GM19043 (cell line): ENCODE data around the gene BAZ2B.
"Not testable (repeated sequence)": the region's sequence is repeated elsewhere in the genome, so short reads cannot be mapped to it uniquely, and the experiment has no call there.

ENCODE experiments used
- ATAC-seq: cut with Tn5 transposase; IDR thresholded peaks from one replicate; pipeline ENCODE4 v1.9.1; 2021; ENCODE audit warnings: low read depth; ENCODE audit not compliant: unreplicated experiment

Gene BAZ2B

DNA sequence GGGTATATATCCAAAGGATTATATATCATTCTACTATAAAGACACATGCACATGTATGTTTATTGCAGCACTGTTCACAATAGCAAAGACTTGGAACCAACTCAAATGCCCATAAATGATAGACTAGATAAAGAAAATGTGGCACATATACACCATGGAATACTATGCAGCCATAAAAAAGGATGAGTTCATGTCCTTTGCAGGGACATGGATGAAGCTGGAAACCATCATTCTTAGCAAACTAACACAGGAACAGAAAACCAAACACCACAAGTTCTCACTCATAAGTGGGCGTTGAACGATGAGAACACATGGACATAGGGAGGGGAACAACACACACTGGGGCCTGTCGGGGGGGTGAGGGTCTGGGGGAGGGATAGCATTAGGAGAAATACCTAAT lies 254.7 kb downstream of the BAZ2B start:
- ATAC-seq: not testable (repeated sequence)

DNA sequence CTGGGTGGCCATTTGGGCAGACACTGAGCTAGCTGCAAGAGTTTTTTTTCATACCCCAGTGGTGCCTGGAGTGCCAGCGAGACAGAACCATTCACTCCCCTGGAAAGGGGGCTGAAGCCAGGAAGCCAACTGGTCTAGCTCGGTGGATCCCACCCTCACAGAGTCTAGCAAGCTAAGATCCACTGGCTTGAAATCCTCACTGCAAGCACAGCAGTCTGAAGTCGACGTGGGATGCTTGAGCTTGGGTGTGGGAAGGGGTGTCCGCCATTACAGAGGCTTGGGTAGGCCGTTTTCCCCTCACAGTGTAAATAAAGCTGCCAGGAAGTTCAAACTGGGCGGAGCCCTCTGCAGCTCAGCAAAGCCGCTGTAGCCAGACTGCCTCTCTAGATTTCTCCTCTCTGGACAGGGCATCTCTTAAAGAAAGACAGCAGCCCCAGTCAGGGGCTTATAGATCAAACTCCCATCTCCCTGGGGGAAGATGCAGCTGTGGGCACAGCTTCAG lies 260.2 kb downstream of the BAZ2B start:
- ATAC-seq: no peak

DNA sequence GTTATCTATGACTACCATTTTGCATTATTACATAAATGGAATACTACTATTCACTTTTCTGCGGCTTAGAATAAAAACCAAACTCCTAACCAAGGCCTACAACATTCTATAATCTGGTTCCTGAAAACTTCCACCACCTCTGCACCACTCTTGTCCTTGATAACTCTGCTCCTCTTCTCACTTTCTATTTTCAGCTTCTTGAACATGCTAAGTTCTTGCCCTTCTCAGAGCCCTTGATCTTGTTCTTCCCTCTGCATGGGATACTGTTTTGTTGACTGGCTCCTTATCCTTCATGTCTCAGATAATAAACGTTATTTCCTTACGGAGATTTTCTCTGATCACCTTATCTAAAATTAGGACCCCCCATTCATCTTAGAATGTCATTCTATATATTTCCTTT lies 264.4 kb downstream of the BAZ2B start:
- ATAC-seq: no peak

DNA sequence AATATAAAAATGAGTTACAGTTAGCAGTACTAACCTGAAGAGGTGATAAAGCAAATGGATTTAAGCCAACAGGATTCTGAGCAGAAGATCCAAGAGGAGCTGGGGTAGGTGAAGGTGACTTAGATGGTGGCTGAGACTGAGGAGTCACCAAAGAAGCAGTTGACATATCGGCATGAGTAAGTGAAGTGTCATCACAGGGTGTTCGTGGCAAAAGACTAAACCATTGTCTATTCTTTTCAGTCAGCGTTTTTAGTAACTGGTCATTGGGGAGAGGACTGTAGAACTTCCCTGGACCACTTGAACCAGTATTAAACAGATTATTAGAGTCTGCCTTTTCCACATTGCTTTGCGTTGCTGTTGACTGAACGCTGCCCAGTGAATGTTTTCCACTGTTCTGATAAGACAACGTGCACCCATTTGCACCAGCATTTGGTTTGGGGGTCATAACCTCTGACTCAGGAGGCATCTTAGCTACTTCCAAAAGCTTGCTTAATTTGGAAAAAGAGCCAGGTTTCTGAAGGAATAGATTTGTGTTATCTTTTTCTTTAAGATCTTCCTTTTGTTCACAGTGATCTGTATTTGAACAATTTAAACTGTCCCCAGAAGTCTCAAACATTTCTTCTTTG lies 266.6 kb downstream of the BAZ2B start:
- ATAC-seq: no peak

DNA sequence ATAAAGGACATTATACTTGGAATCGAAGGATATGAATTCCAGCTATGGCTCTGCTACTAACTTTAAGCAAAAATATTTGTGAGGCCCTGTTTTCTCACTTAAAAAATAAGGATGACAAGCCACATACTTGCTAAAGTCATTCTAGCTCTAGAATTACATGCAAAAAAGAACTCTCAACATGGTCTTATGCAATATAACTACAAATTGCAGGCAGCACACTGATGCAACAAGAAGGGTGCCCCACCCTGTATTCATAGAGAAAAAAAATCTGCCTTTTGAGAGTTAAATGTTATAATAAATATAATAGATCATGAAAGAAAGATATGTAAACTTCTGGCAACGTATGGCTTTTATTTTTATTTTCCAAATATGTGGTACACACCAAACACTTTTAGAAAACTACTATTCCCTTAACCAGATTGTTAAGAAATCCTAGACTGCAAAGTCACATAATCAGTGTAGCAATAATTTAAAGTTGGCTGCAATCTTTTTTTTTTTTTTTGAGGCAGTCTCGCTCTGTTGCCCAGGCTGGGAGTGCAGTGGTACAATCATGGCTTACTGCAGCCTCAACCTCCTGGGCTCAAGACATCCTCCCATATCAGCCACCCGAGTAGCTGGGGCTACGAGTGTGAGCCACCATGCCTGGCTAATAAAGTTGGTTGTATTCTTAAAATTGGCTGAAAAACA lies 289.6 kb downstream of the BAZ2B start:
- no peak for ATAC-seq

DNA sequence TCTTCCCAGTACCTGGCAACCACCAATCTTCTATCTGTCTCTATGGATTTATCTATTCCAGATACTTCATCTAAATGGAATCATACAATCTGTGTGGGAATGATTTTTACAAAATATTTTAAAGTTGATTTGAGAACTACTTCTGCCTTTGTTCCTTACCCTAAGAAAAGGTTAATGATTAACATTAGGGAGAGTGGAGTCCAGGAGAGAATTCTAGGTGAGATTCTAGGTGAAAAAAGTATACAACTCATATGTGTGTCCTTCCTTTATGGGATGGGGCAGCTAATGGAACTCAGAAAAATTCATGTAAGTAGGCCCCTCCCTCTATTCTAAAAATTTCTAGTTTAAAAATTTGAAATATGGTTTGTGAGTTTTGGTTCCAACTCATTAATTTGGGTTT lies 293.9 kb downstream of the BAZ2B start:
- ATAC-seq: no peak

DNA sequence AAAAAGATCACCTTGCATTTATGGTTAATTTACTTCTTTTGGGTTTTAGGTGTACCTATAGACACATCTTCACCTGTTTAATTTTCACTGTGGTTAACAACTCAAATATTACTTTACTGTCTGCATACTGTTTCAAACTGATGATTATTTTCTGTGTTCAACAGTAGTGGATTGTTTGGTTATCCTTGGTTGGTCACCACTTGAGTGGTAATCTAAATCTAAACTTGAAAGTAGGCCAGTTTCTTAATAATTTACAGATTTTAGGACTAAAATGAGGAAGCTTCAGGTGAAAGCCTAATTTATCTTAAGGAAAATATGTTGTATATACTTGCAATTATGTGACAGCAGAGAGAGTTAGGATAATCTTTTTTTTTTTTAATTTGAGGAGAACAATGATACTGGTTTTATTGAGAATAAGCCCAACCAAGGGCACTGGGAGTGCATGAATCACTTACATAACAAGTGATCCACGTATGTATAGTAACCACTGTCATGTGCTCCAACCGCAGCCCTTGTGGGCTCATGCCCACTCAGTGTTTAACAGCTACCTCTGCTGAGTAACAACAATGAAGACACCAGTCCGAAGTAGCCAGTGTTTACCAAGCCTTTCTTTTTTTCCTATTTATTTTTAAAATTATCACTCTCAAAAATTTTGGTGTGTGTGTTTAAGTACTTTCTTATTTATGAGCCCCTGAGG lies 298.8 kb downstream of the BAZ2B start:
- peak; percentile 60 for ATAC-seq

DNA sequence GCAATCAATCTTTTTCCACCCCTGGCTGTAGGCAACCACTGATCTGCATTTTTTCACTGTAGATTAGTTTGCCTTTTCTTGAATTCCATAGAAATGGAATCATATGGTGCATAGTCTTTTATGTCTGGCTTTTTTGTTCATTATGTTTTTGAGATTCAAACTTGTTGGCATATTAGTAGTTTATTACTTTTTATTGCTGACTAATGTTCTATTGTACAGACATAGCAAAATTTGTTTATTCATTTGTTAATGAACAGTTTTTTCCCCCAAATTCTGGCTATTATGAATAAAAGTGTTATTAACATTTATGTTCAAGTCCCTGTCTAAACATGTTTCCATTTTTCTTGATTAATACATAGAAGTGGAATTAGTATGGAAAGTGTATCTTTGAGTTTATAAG lies 308.4 kb downstream of the BAZ2B start:
- ATAC-seq: no peak

DNA sequence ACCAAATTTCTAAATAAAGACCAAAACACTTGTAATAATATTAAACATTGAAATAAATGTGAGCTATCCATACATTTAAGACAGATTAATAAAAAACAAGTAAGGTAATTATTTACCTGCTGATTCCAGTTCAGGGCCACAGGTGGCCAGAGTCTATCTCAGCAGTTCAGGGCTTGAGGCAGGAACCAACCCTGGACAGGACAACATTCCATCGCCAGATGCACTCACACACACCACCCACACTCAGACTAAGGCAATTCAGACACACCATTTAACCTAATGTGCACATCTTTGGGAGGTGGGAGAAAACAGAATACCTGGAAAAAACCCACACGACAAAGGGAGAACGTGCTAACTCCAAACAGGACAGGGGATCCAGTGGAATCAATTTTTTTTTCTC lies 315.8 kb downstream of the BAZ2B start:
- no peak for ATAC-seq

DNA sequence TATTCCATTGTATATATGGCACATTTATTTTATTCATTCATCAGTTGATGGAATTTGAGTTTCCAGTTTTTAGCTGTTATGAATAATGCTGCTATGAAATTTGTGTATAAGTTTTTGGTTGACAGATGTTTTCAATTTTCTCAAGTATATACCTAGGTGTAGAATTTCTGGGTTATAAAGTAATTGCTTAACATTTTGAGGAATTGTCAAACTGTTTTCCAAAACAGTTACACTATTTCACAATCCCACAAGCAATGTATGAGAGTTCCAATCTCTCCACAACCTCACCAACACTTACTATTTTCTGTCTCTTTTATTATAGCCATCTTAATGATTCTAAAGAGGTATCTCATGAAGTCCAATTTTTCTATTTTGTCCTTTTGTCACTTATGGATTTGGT lies 317.4 kb downstream of the BAZ2B start:
- no peak for ATAC-seq

DNA sequence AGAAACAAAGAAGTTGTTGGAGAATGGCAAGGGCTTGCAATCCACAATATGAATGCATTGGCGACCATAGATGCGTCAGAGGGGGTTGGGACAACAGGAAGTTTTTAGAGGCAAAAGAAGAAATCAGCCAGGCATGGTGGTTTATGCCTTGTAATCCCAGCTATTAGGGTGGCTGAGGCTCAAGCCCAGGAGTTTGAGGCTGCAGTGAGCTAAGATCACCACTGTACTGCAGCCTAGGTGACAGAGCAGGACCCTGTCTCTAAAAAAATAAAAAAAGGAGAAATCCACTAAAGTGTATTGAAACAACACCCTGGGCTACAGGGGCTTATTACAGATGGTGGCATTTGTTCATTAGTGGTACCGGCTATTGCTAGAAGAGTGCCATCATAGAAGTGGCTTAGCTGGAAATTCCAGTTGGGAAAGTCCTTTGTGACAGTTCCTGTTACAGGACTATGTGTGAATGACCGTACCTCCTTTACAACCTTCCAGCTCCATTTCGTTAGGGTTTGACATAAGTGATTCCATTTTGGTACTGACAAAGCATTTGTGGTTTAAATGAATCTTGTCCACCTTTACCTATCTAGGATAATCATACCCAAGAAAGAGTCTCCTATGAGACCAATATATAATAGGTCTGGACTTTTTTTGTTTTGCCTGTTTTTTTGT lies 319.2 kb downstream of the BAZ2B start:
- ATAC-seq: no peak

DNA sequence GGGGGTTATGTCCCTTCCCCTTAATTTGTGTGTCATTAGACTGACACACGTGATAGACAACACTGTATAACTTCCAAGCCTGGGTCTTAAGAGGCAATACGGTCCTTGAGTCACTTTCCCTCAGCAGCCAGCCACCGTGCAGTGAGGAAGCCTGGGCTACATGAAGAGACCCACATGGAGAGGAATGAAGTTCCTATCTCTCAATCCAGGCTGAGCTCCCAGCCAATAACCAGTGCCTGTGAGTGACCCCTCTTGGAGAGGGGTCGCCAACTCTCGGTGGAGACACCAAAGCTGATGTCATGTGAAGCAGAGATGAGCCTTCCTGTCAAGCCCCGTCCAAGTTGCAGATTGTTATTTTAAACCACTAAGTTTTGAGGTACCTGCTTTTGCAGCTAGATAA lies 324.2 kb downstream of the BAZ2B start:
- ATAC-seq: no peak

DNA sequence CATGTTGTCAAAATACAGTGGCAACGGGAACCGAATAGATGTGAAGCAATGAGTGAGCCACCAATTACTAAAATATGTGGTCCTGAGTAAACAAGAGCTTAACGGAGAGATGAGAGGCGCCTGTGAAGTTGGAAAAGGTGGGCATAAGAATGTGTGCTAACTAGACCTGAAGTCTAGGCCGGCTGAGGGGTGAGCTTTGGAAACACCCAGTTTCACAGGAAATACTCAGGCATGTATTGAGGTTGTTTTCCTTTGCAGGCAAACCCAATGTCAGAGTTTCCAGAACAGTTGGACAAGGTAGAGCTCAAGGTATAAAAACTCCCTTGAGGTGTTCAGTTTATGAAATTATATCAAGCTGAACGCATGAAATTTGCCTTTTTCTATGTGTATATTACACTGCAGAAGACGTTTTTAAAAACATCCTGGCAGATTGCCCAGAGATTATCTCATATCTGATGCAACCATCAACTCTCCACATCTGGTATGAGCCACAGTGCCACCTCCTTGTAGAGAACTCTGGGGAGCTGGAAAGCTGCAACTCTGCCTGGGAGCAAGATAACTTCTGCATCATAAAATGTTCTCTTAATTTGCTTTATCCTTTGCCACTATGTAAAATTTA lies 325.9 kb downstream of the BAZ2B start:
- no peak for ATAC-seq

DNA sequence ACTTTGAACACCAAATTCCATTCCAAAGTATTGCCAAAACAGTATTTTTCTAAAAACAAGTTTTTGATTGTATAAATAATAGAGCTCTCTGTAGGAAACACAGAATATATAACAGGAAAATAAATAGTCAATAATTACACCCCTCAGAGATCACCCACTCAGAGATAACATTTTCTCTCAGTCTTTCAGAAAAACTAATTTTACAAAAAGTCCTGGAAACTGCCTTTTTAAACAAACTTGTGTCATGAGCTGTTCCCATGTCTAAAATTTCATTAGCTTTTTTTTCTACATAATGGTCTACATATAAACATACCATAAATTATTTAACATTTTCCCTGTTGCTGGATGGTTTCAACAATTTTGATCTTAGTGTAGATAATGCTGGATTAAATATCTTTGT lies 328.6 kb downstream of the BAZ2B start:
- ATAC-seq: no peak

DNA sequence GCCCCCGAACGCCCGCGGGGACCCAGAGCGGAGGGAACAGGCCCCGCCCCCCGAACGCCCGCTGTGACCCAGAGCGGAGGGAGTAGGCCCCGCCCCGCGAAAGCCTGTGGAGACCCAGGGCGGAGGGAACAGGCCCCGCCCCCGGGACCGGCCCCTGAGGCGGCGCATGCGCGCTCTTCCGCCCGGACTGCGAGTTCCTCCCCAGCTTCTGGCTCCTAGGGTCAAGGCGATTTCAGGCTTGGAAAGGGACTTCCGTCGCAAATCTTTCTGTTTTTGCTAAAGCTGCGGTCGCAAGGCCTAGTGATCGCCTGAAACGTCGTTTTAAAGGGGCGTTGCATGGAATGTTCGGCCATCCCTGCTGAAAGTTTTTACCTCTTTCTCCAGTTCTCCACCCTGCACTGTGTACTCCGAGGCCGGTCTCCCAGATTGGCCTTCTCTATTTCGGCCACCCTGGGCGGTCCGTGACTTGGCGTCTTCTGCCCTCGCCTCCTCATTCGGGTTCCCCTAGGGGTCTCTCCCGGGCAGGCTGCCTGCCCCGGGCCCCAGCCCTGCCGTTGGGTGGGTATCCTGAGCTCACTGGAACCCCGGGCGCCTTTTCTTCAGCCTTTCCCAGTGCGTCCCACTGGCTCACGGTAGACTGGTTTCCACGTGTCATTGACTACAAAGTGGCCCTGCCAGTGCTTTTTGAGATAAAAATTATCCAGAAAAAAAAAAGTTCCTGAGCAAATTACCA lies 329.5 kb downstream of the BAZ2B start:
- ATAC-seq: peak; percentile 83

DNA sequence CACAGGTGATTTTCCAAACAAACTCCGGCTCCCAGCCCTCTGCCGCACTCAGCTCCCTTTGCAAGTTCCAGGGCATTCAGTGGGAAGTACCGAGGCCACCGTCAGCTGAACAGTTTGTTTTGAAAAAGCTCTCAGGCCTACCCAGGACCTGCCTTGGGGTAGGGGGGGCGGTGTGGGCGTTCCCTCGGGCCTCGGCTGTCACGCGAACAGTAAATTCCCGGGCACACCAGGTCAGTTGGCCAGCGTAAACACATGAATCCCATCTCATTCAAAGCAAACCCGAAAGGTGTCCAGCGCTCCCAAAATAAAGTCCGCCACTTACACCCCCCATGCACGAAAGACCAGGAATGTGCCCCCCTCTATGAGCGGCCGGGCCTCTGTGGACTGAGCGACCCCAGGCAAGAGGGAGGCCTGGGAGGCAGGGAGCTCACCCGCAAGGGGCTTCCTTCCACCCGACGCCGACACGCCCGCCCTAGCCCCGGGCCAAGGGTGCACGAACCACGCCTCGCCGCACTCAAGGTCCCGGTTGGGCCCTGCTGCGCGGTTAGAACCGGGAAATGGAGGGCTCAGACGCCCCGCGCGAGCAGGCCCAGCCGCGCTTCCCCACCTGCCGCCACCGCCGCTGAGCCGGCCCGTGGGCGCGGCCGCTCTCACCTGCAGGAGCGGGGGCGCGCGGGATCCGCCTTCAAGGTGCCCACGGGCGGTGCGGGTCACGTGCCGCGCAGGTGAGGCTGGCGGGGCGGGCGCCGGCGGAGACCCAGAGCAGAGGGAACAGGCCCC lies 330.2 kb downstream of the BAZ2B start, which contains the start of gene WDSUB1:
TSS of gene WDSUB1 (minus strand) at position 775 of the 780 bp plus-strand sequence. CDS start 3,634 bp downstream, outside the sequence.
- peak; percentile 22 for ATAC-seq

DNA sequence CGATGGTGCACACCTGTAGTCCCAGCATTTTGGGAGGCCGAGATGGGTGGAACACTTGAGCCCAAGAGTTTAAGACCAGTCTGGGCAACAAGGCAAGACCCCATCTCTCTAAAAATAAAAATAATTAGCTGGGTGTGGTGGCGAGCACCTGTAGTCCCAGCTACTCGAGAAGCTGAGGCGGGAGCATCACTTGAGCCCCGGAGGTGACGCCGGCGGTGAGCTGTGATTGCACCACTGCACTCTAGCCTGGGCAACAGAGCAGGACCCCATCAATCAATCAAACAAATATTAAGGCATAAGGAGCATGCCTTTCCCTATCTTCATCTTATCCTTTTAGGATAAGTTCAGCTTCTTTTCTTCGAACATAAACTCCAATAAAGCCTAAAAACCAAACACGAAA lies 330.9 kb downstream of the BAZ2B start:
- no peak for ATAC-seq

DNA sequence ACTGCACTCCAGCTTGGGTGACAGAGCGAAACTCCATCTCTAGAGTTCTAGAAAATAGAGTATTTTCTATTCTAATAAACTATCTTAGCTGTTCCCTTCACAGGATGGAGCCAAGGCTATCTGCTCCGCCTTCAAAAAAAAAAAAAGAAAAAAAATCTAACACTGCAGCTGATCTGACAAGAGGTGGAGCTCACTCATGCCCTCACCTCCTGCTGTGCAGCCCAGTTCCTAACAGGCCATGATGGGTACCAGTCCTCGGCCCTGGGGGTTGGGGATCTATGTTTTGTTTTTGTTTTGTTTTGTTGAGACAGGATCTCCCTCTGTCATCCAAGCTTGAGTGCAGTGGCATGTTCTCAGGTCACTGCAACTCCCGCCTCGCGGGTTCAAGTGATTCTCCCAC lies 332.8 kb downstream of the BAZ2B start:
- ATAC-seq: no peak

DNA sequence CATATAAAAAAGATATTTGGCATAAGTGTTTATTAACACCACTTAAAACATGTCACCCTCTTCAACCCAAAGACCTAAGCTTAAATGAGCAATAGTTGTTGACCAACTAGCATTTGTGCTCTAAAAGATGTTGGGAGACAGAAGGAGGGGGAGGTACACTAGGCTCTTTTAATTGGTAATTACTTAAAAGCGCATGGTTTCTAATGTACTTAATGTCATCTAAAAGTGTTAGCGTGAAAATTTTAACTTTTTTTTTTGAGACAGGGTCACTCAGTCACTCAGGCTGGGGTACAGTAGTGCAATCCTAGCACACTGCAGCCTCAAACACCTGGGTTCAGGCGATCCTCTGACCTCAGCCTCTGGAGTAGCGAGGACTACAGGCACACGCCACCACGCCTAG lies 335.3 kb downstream of the BAZ2B start:
- no peak for ATAC-seq
